ENCODE measurements around the gene SLAMF6.

GRCh38 chr1:160537714-160538665, 14.9 kb upstream of the SLAMF6 start:
- TF ChIP-seq CTCF (IDR thresholded peaks at IDR 0.05) (no peak), POLR2A (IDR thresholded peaks at IDR 0.05) (no peak)

Measured in right lobe of liver (tissue), 4 donors.